H1 (cell line): ENCODE measurements around the gene MB. TPM values are rescaled to one million over a fixed set of nuclear protein-coding genes. Genes with fewer than 3 reads are reported as not detected.
A peak's percentile ranks its signal among the peaks of the same experiment; 100 is the strongest.

Experiments used
- CTCF ChIA-PET: fragments of 300-600 bp; sonication (Branson Sonifier 250); formaldehyde crosslinking; loops from one replicate; lab custom pipeline; 2021; ENCODE audit not compliant: partially characterized antibody; lab: Charles Lee
- POLR2A ChIA-PET: fragments of 300-600 bp; sonication (Branson Sonifier 250); formaldehyde crosslinking; loops from one replicate; lab custom pipeline; 2021; ENCODE audit warnings: inconsistent platforms; ENCODE audit not compliant: partially characterized antibody; lab: Charles Lee
- DNase-seq, 2 experiments: peaks; one replicate each; pipeline versions ENCODE4 v3.0.0 to v3.0.0-alpha.2; 2010 to 2022; ENCODE audit warnings: low spot score in 2 of 2, low read depth in 1 of 2, mixed read lengths in 1 of 2
- FAIRE-seq: peaks from 2 replicates; lab custom pipeline; 2011; peaks lifted over from hg19 to GRCh38; lab: Jason Lieb, UNC
- H2AFZ ChIP-seq: 2 replicates; pipeline ENCODE4 v1.8.1; 2012; ENCODE audit warnings: low read length, inconsistent platforms
- H2AK5ac ChIP-seq: 2 replicates; pipeline ENCODE4 v1.6.1; 2013; ENCODE audit warnings: low read depth, low read length
- H2BK120ac ChIP-seq: replicated peaks from 2 replicates; pipeline ENCODE3; 2013; ENCODE audit warnings: low read depth, low read length, inconsistent platforms
- H2BK12ac ChIP-seq: 2 replicates; pipeline ENCODE4 v1.6.1; 2013; ENCODE audit warnings: low read depth, low read length
- H2BK15ac ChIP-seq: 2 replicates; pipeline ENCODE4 v1.6.1; 2013; ENCODE audit warnings: low read length
- H2BK20ac ChIP-seq: 2 replicates; pipeline ENCODE4 v1.6.1; 2013; ENCODE audit warnings: low read length
- H2BK5ac ChIP-seq: 2 replicates; pipeline ENCODE4 v1.6.1; 2013; ENCODE audit warnings: low read depth, low read length
- H3K14ac ChIP-seq: 2 replicates; pipeline ENCODE4 v1.6.1; 2013; ENCODE audit warnings: inconsistent platforms; ENCODE audit not compliant: insufficient read length
- H3K18ac ChIP-seq: 2 replicates; pipeline ENCODE4 v1.6.1; 2013; ENCODE audit warnings: low read length; ENCODE audit errors: extremely low read depth
- H3K23ac ChIP-seq: 2 replicates; pipeline ENCODE4 v1.6.1; 2013; ENCODE audit warnings: inconsistent platforms; ENCODE audit not compliant: insufficient read length
- H3K23me2 ChIP-seq: 2 replicates; pipeline ENCODE4 v1.6.1; 2013; ENCODE audit warnings: low read depth, low read length
- H3K27ac ChIP-seq: 2 replicates; pipeline ENCODE4 v1.6.1; 2011; ENCODE audit warnings: low read depth, low read length, inconsistent platforms
- H3K27me3 ChIP-seq, 4 experiments: replicated peaks in 1 of 4; 1 replicate in 1 of 4; 2 replicates in 3 of 4; pipeline versions ENCODE4 v1.6.1 to v1.8.1; 2011 to 2013; ENCODE audit warnings: low read length in 3 of 4, mild to moderate bottlenecking in 3 of 4, inconsistent platforms in 2 of 4, mixed read lengths in 2 of 4, moderate library complexity in 1 of 4; ENCODE audit not compliant: control insufficient read depth in 3 of 4, insufficient read depth in 3 of 4; ENCODE audit errors: extremely low read depth in 1 of 4
- H3K36me3 ChIP-seq, 4 experiments: 2 replicates each; pipeline versions ENCODE4 v1.6.1 to v1.8.1; 2011 to 2013; ENCODE audit warnings: mild to moderate bottlenecking in 4 of 4, low read length in 3 of 4, moderate library complexity in 2 of 4, control low read depth in 1 of 4, inconsistent platforms in 1 of 4; ENCODE audit not compliant: insufficient read depth in 4 of 4, control insufficient read depth in 2 of 4
- H3K4ac ChIP-seq: replicated peaks from 2 replicates; pipeline ENCODE3; 2013; ENCODE audit warnings: low read length, low read depth, mixed read lengths, inconsistent platforms; ENCODE audit not compliant: insufficient read length
- H3K4me1 ChIP-seq, 4 experiments: replicated peaks in 1 of 4; 1 replicate in 1 of 4; 2 replicates in 3 of 4; pipeline versions ENCODE4 v1.6.1 to v1.8.1; 2011 to 2013; ENCODE audit warnings: low read length in 3 of 4, inconsistent platforms in 2 of 4, mixed read lengths in 1 of 4; ENCODE audit not compliant: insufficient read depth in 4 of 4, control insufficient read depth in 3 of 4
- H3K4me2 ChIP-seq, 2 experiments: 2 replicates each; pipeline versions ENCODE4 v1.6.1 to v1.8.1; 2011 to 2013; ENCODE audit warnings: low read depth in 2 of 2, low read length in 2 of 2, control low read depth in 1 of 2, inconsistent platforms in 1 of 2, mild to moderate bottlenecking in 1 of 2; ENCODE audit not compliant: insufficient read depth in 1 of 2
- H3K4me3 ChIP-seq, 4 experiments: fragments of 200-600, 300-600 bp in 1 of 4; sonication (generic), shearing (Covaris generic), sonication (Bioruptor Twin) in 1 of 4; 2 replicates each; pipeline versions ENCODE4 v1.5.1 to v1.8.1; 2011 to 2016; ENCODE audit warnings: low read length in 4 of 4, low read depth in 3 of 4, control low read depth in 2 of 4, inconsistent platforms in 2 of 4, mild to moderate bottlenecking in 2 of 4, mixed read lengths in 1 of 4, moderate library complexity in 1 of 4; ENCODE audit not compliant: insufficient read depth in 2 of 4; ENCODE audit errors: extremely low read depth in 1 of 4
- H3K56ac ChIP-seq: replicated peaks from 2 replicates; pipeline ENCODE3; 2013; ENCODE audit warnings: low read depth, mild to moderate bottlenecking, mixed read lengths, low read length, inconsistent platforms; ENCODE audit not compliant: insufficient read length
- H3K79me1 ChIP-seq: 2 replicates; pipeline ENCODE4 v1.6.1; 2013; ENCODE audit warnings: low read depth, low read length, control low read depth
- H3K79me2 ChIP-seq, 2 experiments: 2 replicates each; pipeline versions ENCODE4 v1.6.1 to v1.8.1; 2012 to 2013; ENCODE audit warnings: low read length in 2 of 2, mild to moderate bottlenecking in 2 of 2, inconsistent platforms in 1 of 2; ENCODE audit not compliant: insufficient read depth in 2 of 2, control insufficient read depth in 1 of 2
- H3K9ac ChIP-seq, 4 experiments: replicated peaks in 1 of 4; 1 replicate in 1 of 4; 2 replicates in 3 of 4; pipeline versions ENCODE4 v1.6.1 to v1.8.1; 2011 to 2013; ENCODE audit warnings: low read depth in 3 of 4, low read length in 3 of 4, control low read depth in 2 of 4, mild to moderate bottlenecking in 2 of 4, moderate library complexity in 2 of 4, inconsistent platforms in 1 of 4; ENCODE audit errors: extremely low read depth in 1 of 4
- H3K9me3 ChIP-seq, 2 experiments: 2 replicates each; pipeline versions ENCODE4 v1.6.1 to v1.8.1; 2012 to 2013; ENCODE audit warnings: mild to moderate bottlenecking in 2 of 2, moderate library complexity in 2 of 2, control low read depth in 1 of 2, inconsistent platforms in 1 of 2, low read depth in 1 of 2, low read length in 1 of 2, mixed read lengths in 1 of 2; ENCODE audit not compliant: insufficient read depth in 2 of 2
- H4K20me1 ChIP-seq, 2 experiments: replicated peaks in 1 of 2; 2 replicates each; pipeline versions ENCODE3 to v1.8.1; 2011 to 2013; ENCODE audit warnings: inconsistent platforms in 2 of 2, low read length in 2 of 2, mild to moderate bottlenecking in 1 of 2; ENCODE audit not compliant: insufficient read depth in 2 of 2, control insufficient read depth in 1 of 2
- H4K5ac ChIP-seq: 2 replicates; pipeline ENCODE4 v1.6.1; 2013; ENCODE audit warnings: low read length, low read depth, mixed read lengths, inconsistent platforms; ENCODE audit not compliant: insufficient read length
- H4K8ac ChIP-seq: 2 replicates; pipeline ENCODE4 v1.8.0; 2013; ENCODE audit warnings: mild to moderate bottlenecking, moderate library complexity, low read length, inconsistent platforms; ENCODE audit not compliant: insufficient read depth; ENCODE audit errors: extremely low read depth
- H4K91ac ChIP-seq: replicated peaks from 2 replicates; pipeline ENCODE3; 2013; ENCODE audit warnings: low read length, mixed read lengths, inconsistent platforms; ENCODE audit not compliant: insufficient read length
- BCL11A ChIP-seq, 2 experiments: IDR thresholded peaks; one replicate each; pipeline ENCODE4 v1.6.1; 2011; ENCODE audit warnings: low read depth in 2 of 2, low read length in 2 of 2, mild to moderate bottlenecking in 2 of 2
- CEBPB ChIP-seq: IDR thresholded peaks from 2 replicates; pipeline ENCODE4 v1.6.1; 2012; ENCODE audit warnings: low read depth, low read length
- FOSL1 ChIP-seq: IDR thresholded peaks from 2 replicates; pipeline ENCODE4 v1.6.1; 2011; ENCODE audit warnings: mild to moderate bottlenecking, low read depth, low read length, moderate library complexity; ENCODE audit not compliant: insufficient read depth
- PHF8 ChIP-seq: fragments of 200-600 bp; sonication (generic); conservative IDR thresholded peaks from 2 replicates; pipeline ENCODE4 v1.7.1; 2012; ENCODE audit warnings: low read depth, mild to moderate bottlenecking, inconsistent platforms, low read length, moderate library complexity
- RXRA ChIP-seq: IDR thresholded peaks from 2 replicates; pipeline ENCODE4 v1.6.1; 2011; ENCODE audit warnings: low read depth, mild to moderate bottlenecking, low read length, moderate library complexity; ENCODE audit not compliant: insufficient read depth
- SP1 ChIP-seq: IDR thresholded peaks from 2 replicates; pipeline ENCODE4 v1.6.1; 2011; ENCODE audit warnings: low read depth, low read length
- WGBS, 2 experiments: shearing (Covaris generic) in 1 of 2; methylation state at CpG; one replicate each; pipeline versions ENCODE4 v1.1.6 to v1.1.7; 2013 to 2015; ENCODE audit warnings: low lambda C conversion rate in 2 of 2, mixed read lengths in 2 of 2, inconsistent platforms in 1 of 2, low coverage in 1 of 2, missing lambda C conversion rate in 1 of 2; ENCODE audit not compliant: insufficient replicate concordance in 2 of 2, insufficient coverage in 1 of 2, insufficient read length in 1 of 2; ENCODE audit errors: extremely low coverage in 1 of 2, missing lambda C conversion rate in 1 of 2; 5-methylcytosine and 5-hydroxymethylcytosine counted together
- polyA plus RNA-seq, 7 experiments: library from polyadenylated mRNA; depleted of rRNA in 3 of 7; stranded (reverse) in 5 of 7; unstranded in 2 of 7; fragments of >200 nt in 5 of 7; fragments of 200-250 nt in 2 of 7; gene quantifications; 1 replicate in 5 of 7; 2 replicates in 1 of 7; 4 replicates in 1 of 7; pipeline versions ENCODE4 v1.2.1 to v1.2.3, GENCODE V29; 2011 to 2013; ENCODE audit warnings: missing spikeins in 2 of 7, mixed read lengths in 2 of 7
- total RNA-seq: library from RNA; stranded (reverse); fragmentation: NEBNext Ultra II Directional; extraction: Animal tissue kit (Norgen Biotek cat#: 25700); gene quantifications from 2 replicates; pipeline ENCODE4 v1.2.1, GENCODE V29; 2021

Gene MB
- total and polyA plus RNA-seq, 2 of the 8 experiments (the other 6 are each of a cell fraction or from before 2014, with no cell fraction given) = 1.5 TPM; not detected in 1

DNA sequence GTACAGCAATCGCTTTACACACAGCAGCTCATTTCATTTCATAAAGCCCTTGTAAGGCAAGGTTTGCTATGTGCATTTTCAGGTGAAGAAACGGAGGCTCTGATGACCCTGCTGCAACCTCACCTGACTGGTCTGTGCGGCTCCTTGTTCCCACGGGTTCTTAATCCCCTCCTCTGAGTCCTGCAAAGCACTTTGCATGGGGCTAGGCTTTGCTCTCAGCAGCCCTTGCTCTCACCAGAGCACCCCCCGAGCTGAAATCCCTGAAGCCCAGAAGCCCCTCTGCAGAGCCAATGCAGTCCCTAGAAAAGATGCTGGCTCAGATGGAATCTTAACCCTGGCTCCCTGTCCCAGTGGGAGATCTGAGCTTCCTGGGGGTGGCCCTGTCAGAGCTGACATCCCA lies 20.1 kb upstream of the MB start:
- peaks cover 0 to 3% of the 10 kb centered on the region in 2 experiments for H4K20me1 ChIP-seq
- H3K27me3 ChIP-seq = no peaks in the 10 kb centered on the region; a peak in 1 of 7 replicates
- H3K23ac ChIP-seq = no peak overlapping the region
- no peak overlapping the region for H3K4me3 ChIP-seq
- H4K5ac ChIP-seq = no peak overlapping the region
- no peak overlapping the region for H2BK5ac ChIP-seq
- H2AFZ ChIP-seq = peak overlapping the region; percentile 52; the same call in 1 of the 2 replicates
- H4K8ac ChIP-seq = no peak overlapping the region
- peaks cover 0 to 15% (median 5%) of the 10 kb centered on the region in 4 experiments; a peak in 4 of 7 replicates for H3K4me1 ChIP-seq
- H3K56ac ChIP-seq = no peak overlapping the region
- 0 out of 4 replicates have a peak overlapping the region, but pooled peaks of 1 of the 2 experiments have one; percentile 6 for H3K4me2 ChIP-seq
- no peak overlapping the region for H2BK15ac ChIP-seq
- H2BK20ac ChIP-seq = no peak overlapping the region
- DNase-seq (no peak), FAIRE-seq (no peak)
- H2BK120ac ChIP-seq = no peak overlapping the region
- peaks cover 4% of the 10 kb centered on the region for H3K23me2 ChIP-seq
- no peak overlapping the region for H3K18ac ChIP-seq
- H3K79me2 ChIP-seq = no peaks in the 10 kb centered on the region
- H2BK12ac ChIP-seq = no peak overlapping the region
- no peak for TF ChIP-seq CEBPB
- TF ChIP-seq RXRA = no peak
- no peak for TF ChIP-seq PHF8
- TF ChIP-seq SP1 = no peak
- TF ChIP-seq FOSL1 = no peak
- TF ChIP-seq BCL11A (IDR thresholded peaks at IDR 0.05; ENCODE audit: low read depth in 2 of 2, low read length in 2 of 2) = no peak
- no peak overlapping the region for H3K4ac ChIP-seq
- H3K14ac ChIP-seq = no peak overlapping the region
- no peaks in the 10 kb centered on the region for H3K79me1 ChIP-seq
- no peaks in the 10 kb centered on the region; a peak in 1 of 8 replicates for H3K36me3 ChIP-seq
- no peak overlapping the region for H3K9ac ChIP-seq
- H2AK5ac ChIP-seq = no peak overlapping the region
- H3K9me3 ChIP-seq = no peaks in the 10 kb centered on the region
- H4K91ac ChIP-seq = no peak overlapping the region
- POLR2A ChIA-PET = interaction anchor here (1.4 kb wide), 1 partner anchor 11 kb away, joined by 3 read pairs; the partner anchor contains the start of gene APOL6
- 65% methylated on average over 5 of the region's 5 CpGs; no CpG with 5 or more reads in 1 of the 2 experiments for WGBS, 2 experiments
- CTCF ChIA-PET = interaction anchor here (0.8 to 1.6 kb wide), 6 partner anchors 15 to 279 kb away, joined by 3 to 6 read pairs (median 5); no protein-coding TSS in a partner anchor
- no peak overlapping the region for H3K27ac ChIP-seq
